ENCODE data around the gene SFN.

GRCh38 chr1:26828411-26828991 lies 34.4 kb upstream of the SFN start:
- TF ChIP-seq CTCF (IDR thresholded peaks at IDR 0.05) (no peak), RAD21 (conservative IDR thresholded peaks at IDR 0.05 in 1 of 2, IDR thresholded peaks at IDR 0.05 in 1 of 2) (no peak), KDM1A (IDR thresholded peaks at IDR 0.05; ENCODE audit: low read depth) (no peak), SMC3 (IDR thresholded peaks at IDR 0.05) (no peak)
